ENCODE data around the gene PPP1R27.

Gene PPP1R27

DNA sequence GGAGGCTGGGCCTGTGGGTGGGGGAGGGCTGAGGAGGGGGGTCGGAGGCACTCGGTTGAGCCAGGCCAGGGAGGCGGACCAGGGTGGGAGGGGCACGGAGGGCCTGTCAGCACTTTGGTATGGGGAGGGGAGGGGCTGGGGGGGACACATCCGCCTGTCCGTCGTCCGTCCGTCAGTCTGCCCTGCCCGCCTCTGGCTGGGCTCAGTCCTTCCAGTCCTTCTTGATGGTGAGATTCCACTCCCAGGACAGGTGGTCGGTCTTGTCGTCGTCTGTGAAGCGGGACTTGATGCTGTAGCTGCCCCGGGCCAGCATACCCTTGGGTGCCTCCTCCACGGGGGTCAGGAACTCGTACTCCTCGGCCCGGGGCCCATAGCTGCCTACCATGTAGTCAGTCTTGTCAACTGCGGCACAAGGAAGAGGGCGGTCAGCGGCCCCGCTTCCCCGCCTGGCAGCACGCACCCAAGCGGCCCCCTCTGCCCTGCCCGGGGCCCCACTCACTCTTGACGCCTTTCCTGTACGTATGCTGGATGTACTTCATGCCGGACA, 33.9 kb upstream of the PPP1R27 start:
- peak overlapping the region; percentile 1 to 89 for H3K4me3 ChIP-seq (ENCODE audit: low read depth in 1 of 2, low read length in 2 of 2)
- H3K4me1 ChIP-seq (ENCODE audit: control insufficient read depth in 1 of 2, insufficient read depth in 2 of 2, low read length in 2 of 2) = peaks cover 61 to 71% of the 10 kb centered on the region in 2 donors

DNA sequence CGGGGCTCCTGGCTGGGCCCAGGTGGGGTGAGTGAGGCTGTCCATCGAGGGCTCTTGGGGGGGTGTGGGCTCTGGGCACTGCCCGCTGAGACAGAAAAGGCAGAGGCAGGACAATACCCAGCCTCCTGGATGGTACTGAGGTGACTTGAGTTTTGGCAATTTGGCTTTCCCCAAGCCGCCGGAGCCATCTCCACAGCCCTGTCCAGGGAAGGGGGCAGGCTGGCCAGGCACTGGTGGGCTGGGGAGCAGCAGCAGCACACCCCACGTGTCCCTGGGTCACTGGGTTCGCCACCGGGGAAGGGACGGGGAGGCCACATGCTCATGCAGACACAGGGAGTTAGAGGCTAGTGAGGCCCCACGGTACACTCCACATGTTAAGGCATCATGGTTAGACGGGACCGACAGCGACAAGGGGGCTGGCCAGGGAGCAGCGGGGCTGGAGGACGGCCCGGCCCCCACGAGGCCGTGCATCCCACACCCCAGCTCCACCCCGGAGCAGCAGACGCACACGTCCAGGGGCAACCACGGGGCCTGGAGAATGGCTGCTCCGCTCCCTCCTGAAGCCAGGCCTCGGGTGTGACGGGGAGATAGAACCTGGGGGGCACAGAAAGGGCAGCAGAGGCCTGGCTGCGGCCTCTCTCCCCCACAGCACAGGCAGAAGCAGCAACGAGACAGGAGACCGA, 33.3 kb upstream of the PPP1R27 start:
- no peaks in the 10 kb centered on the region for H3K27me3 ChIP-seq (ENCODE audit: control insufficient read depth in 1 of 2, insufficient read depth in 2 of 2, low read length in 2 of 2)
- peak overlapping the region; percentile 35 to 81 for H3K9ac ChIP-seq (ENCODE audit: low read depth in 1 of 2, low read length in 2 of 2)
- H3K9me3 ChIP-seq (ENCODE audit: control insufficient read depth in 1 of 2, low read length in 2 of 2) = no peaks in the 10 kb centered on the region
- peaks cover 68 to 77% of the 10 kb centered on the region in 2 donors for H3K4me1 ChIP-seq (ENCODE audit: control insufficient read depth in 1 of 2, insufficient read depth in 2 of 2, low read length in 2 of 2)
- H3K27ac ChIP-seq (ENCODE audit: low read depth, low read length) = peak overlapping the region; percentile 67
- H3K4me3 ChIP-seq (ENCODE audit: low read depth in 1 of 2, low read length in 2 of 2) = peak overlapping the region in 1 of 2 donors; percentile 16
- peaks cover 17 to 27% of the 10 kb centered on the region in 2 donors for H3K36me3 ChIP-seq (ENCODE audit: control insufficient read depth in 1 of 2, insufficient read depth in 2 of 2, low read length in 2 of 2)

More for the DNA sequence above, 33.9 kb upstream of the PPP1R27 start:
- Histone ChIP-seq H3K27ac (ENCODE audit: low read depth, low read length) (peak overlapping the region; percentile 67), H3K9me3 (ENCODE audit: control insufficient read depth in 1 of 2, low read length in 2 of 2) (no peaks in the 10 kb centered on the region), H3K9ac (ENCODE audit: low read depth in 1 of 2, low read length in 2 of 2) (peak overlapping the region in 1 of 2 donors; percentile 89), H3K27me3 (ENCODE audit: control insufficient read depth in 1 of 2, insufficient read depth in 2 of 2, low read length in 2 of 2) (no peaks in the 10 kb centered on the region), H3K36me3 (ENCODE audit: control insufficient read depth in 1 of 2, insufficient read depth in 2 of 2, low read length in 2 of 2) (peaks cover 17 to 25% of the 10 kb centered on the region in 2 donors)

DNA sequence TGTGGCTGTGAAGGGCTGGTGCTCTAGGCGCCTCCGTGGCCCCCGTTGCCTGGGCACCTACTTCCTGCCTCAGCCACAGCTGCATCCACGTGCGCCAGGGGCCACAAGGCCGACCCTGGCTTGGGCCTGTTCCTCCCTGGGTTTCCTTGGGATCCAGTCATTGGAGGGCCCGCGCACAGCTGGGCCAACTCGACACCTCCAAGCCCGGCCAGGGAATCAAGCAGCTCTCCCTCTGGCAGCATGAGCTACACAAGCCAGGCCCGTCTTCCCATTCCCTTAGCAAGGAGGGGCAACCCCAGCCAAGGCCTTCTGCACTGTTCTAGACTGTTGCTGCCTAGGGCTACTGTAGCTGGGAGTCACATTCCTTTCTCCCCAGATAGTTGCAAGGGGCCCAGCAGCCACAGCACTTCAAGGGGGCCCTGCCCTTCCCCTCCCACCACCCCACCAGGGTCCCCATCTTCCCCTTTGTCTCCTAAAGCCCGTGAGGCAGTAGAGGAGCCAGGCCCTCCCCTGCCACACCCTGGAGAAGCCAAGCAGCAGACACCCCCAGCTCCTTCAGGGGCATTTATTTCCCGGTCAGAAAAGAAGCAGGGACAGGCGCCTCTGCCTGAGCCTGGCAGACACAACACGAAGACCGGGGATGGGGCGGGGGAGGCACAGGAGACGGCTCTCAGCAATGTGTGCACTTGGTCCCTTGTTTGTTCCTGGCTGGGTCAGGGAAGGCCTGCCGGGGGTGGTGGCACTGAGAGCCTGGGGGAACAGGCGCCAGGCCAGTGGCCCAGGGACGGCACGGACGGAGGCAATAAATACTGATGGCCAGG, 32.5 kb upstream of the PPP1R27 start:
- H3K27ac ChIP-seq (ENCODE audit: low read depth, low read length) = peak overlapping the region; percentile 74
- H3K4me3 ChIP-seq (ENCODE audit: low read depth in 1 of 2, low read length in 2 of 2) = peak overlapping the region in 1 of 2 donors; percentile 16
- H3K9me3 ChIP-seq (ENCODE audit: control insufficient read depth in 1 of 2, low read length in 2 of 2) = no peaks in the 10 kb centered on the region
- peak overlapping the region; percentile 35 to 81 for H3K9ac ChIP-seq (ENCODE audit: low read depth in 1 of 2, low read length in 2 of 2)
- H3K4me1 ChIP-seq (ENCODE audit: control insufficient read depth in 1 of 2, insufficient read depth in 2 of 2, low read length in 2 of 2) = peaks cover 74 to 82% of the 10 kb centered on the region in 2 donors
- peaks cover 17 to 29% of the 10 kb centered on the region in 2 donors for H3K36me3 ChIP-seq (ENCODE audit: control insufficient read depth in 1 of 2, insufficient read depth in 2 of 2, low read length in 2 of 2)
- no peaks in the 10 kb centered on the region for H3K27me3 ChIP-seq (ENCODE audit: control insufficient read depth in 1 of 2, insufficient read depth in 2 of 2, low read length in 2 of 2)

DNA sequence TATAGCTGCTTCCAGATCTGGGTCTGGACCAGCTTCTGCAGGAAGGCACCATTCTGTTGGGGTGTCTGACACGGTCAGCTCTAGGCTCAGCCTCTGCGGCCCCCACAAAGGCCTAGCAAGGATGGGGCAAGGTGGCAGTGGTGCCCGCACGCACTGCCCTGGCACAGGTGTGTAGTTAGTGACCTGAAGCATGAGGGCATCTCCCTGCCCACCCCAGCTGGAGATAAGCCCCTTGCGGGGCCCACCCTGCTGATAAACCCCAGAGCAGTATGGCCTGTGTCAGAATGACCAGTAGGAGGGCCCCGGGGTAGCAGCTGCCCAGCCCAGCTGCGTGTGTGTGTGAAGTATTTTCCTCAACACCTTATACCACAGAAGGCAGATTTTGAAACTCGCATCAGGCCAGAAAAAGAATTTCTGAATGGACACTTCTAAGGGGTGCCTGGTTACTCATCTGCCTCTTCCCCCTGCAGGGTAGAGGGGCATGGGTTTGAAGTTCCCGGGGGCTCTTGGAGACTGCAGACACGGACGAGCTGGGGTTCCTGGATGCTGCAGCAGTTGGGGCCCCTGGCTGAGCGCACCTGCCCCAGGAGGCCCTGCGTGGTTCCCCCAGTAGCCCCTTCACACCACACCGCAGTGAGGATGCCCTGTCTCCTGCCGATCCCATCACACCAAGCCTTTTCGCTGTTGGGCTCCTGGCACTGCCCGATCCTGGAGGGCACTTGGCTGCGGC, 31.8 kb upstream of the PPP1R27 start:
- Histone ChIP-seq H3K9ac (ENCODE audit: low read depth in 1 of 2, low read length in 2 of 2) (peak overlapping the region; percentile 35 to 81), H3K27ac (ENCODE audit: low read depth, low read length) (peak overlapping the region; percentile 74), H3K4me1 (ENCODE audit: control insufficient read depth in 1 of 2, insufficient read depth in 2 of 2, low read length in 2 of 2) (peaks cover 74 to 84% of the 10 kb centered on the region in 2 donors), H3K9me3 (ENCODE audit: control insufficient read depth in 1 of 2, low read length in 2 of 2) (no peaks in the 10 kb centered on the region), H3K4me3 (ENCODE audit: low read depth in 1 of 2, low read length in 2 of 2) (peak overlapping the region; percentile 13 to 21), H3K36me3 (ENCODE audit: control insufficient read depth in 1 of 2, insufficient read depth in 2 of 2, low read length in 2 of 2) (peaks cover 17 to 29% of the 10 kb centered on the region in 2 donors), H3K27me3 (ENCODE audit: control insufficient read depth in 1 of 2, insufficient read depth in 2 of 2, low read length in 2 of 2) (no peaks in the 10 kb centered on the region)

DNA sequence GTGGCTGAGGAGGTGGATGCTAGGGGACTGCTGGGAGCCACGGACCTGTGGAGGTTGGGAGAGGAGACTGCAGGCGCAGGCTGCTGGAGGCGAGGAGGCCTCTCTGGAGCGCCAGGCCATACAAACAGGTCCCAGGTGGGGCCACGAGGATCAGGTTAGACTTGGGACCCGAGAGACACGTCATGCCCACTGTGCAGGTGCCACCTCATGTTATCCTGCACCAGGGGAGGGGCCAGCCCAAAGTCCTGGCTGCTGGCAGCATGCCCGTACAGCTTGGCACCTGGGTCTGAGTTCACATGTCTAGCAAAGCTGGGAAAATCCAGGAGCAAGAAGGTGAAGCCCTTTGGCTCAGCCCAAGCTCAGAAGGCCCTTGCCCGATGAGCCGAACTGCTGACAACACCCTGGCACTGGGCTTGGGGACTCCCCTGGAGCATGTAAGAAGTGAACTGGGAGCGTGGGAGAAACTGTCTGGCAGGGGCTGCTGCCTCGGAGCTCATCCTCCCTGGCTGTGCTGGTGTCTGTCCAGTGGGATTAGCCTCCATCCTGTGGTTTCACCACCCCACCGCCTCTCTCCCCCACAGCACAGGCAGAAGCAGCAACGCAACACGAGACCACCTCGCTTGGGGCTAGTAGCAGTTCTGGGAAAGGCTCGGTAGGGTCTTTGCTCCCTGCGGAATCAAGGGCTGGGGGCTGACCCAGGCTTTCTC, 31.0 kb upstream of the PPP1R27 start:
- peak overlapping the region; percentile 91 for H3K27ac ChIP-seq (ENCODE audit: low read depth, low read length)
- H3K4me3 ChIP-seq (ENCODE audit: low read depth in 1 of 2, low read length in 2 of 2) = peak overlapping the region; percentile 13 to 21
- peak overlapping the region; percentile 81 to 84 for H3K9ac ChIP-seq (ENCODE audit: low read depth in 1 of 2, low read length in 2 of 2)
- H3K36me3 ChIP-seq (ENCODE audit: control insufficient read depth in 1 of 2, insufficient read depth in 2 of 2, low read length in 2 of 2) = peaks cover 17 to 29% of the 10 kb centered on the region in 2 donors
- no peaks in the 10 kb centered on the region for H3K9me3 ChIP-seq (ENCODE audit: control insufficient read depth in 1 of 2, low read length in 2 of 2)
- H3K4me1 ChIP-seq (ENCODE audit: control insufficient read depth in 1 of 2, insufficient read depth in 2 of 2, low read length in 2 of 2) = peaks cover 74 to 88% of the 10 kb centered on the region in 2 donors
- no peaks in the 10 kb centered on the region for H3K27me3 ChIP-seq (ENCODE audit: control insufficient read depth in 1 of 2, insufficient read depth in 2 of 2, low read length in 2 of 2)

DNA sequence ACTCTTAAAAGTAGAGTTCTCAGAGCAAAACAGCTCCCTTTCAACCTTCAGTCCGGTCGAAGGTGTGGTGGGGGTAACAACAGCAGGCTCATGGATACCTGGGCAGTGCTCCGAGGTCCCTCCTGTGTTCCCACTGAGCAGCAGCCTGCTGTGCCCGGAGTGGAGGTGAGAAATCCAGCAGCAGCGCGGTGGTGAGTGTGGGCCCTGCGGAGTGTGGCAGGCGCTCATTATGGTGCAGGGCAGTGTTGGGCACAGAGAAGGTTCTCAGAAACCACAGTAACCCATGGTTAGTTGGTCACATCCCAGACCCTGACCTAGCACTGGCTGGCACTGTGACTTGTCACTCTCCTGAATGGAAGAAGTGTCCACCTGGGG, 30.5 kb upstream of the PPP1R27 start:
- H3K9me3 ChIP-seq (ENCODE audit: control insufficient read depth in 1 of 2, low read length in 2 of 2) = no peaks in the 10 kb centered on the region
- H3K4me1 ChIP-seq (ENCODE audit: control insufficient read depth in 1 of 2, insufficient read depth in 2 of 2, low read length in 2 of 2) = peaks cover 74 to 88% of the 10 kb centered on the region in 2 donors
- H3K4me3 ChIP-seq (ENCODE audit: low read depth in 1 of 2, low read length in 2 of 2) = no peak overlapping the region
- H3K27ac ChIP-seq (ENCODE audit: low read depth, low read length) = peak overlapping the region; percentile 91
- peaks cover 17 to 29% of the 10 kb centered on the region in 2 donors for H3K36me3 ChIP-seq (ENCODE audit: control insufficient read depth in 1 of 2, insufficient read depth in 2 of 2, low read length in 2 of 2)
- H3K27me3 ChIP-seq (ENCODE audit: control insufficient read depth in 1 of 2, insufficient read depth in 2 of 2, low read length in 2 of 2) = no peaks in the 10 kb centered on the region
- peak overlapping the region; percentile 69 to 84 for H3K9ac ChIP-seq (ENCODE audit: low read depth in 1 of 2, low read length in 2 of 2)

DNA sequence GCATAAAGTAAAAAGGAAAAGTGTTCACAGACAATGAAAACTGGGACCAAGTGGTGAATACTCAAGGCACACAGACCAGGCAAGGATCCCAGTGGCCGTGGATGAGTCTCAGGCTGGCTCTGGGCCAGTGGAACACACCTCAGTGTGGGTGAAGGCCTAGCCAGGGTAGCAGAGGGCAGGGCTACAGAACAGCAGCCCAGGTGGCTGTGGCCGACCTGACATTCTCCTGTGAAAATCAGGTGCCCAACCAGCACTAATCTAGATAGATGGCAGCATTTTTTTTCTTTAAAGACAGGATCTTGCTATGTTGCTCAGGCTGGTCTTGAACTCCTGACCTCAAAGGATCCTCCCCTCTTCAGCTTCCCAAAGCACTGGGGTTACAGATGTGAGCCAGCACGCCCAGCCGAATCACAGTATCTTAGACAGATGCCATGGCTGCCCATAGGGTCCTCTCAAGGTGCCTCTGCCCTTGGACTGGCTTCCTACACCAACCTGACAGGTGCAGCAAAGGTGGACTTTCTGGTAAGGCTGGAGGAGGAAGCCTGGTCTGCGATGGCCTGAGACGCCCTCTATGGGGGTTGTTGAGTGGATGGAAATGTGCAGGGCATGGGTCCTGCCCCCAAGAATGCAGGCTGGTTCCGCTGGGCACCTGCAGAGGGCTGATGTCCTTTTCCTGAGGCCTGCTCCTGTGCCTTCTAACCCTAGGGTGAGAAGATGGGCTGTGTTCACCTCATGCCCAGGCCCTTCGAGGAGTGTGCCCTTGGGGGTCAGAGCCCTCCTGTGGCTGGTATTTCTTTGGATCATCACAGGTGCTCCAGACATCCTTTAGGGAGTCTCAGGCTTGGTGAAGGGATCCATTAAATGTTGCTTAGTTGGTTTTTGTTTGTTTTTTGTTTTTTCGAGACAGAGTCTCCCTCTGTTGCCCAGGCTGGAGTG, 29.3 kb upstream of the PPP1R27 start:
- Histone ChIP-seq H3K4me3 (ENCODE audit: low read depth in 1 of 2, low read length in 2 of 2) (peak overlapping the region; percentile 11 to 41), H3K9me3 (ENCODE audit: control insufficient read depth in 1 of 2, low read length in 2 of 2) (no peaks in the 10 kb centered on the region), H3K4me1 (ENCODE audit: control insufficient read depth in 1 of 2, insufficient read depth in 2 of 2, low read length in 2 of 2) (peaks cover 67 to 82% of the 10 kb centered on the region in 2 donors), H3K27ac (ENCODE audit: low read depth, low read length) (peak overlapping the region; percentile 63), H3K36me3 (ENCODE audit: control insufficient read depth in 1 of 2, insufficient read depth in 2 of 2, low read length in 2 of 2) (peaks cover 15 to 23% of the 10 kb centered on the region in 2 donors), H3K27me3 (ENCODE audit: control insufficient read depth in 1 of 2, insufficient read depth in 2 of 2, low read length in 2 of 2) (no peaks in the 10 kb centered on the region), H3K9ac (ENCODE audit: low read depth in 1 of 2, low read length in 2 of 2) (peak overlapping the region; percentile 0 to 84)

DNA sequence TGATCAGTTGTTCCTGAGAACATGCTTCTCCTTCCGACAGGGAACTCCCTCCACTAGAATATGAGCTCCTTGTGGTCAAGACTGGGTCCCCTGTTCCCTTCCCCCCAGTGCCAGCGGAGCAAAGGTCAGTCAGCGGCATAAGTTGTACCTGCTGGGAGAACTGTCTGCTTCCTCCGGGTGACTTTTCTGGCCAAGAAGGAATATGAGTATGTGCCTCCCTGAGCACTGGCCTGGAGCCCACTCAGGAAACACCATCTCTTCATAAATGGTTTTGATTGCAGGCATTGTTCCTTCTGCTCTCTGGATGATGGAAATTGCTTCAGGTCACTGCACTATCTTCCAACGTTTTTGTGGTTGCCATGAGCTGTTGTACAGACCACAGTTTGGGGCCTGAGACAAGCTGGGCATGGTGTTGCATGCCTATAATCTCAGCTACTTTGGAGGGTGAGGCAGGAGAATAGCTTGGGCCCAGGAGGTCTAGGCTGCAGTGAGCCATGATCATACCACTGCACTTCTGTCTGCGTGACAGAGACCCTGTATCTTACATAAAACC, 28.3 kb upstream of the PPP1R27 start:
- Histone ChIP-seq H3K4me1 (ENCODE audit: control insufficient read depth in 1 of 2, insufficient read depth in 2 of 2, low read length in 2 of 2) (peaks cover 68 to 84% of the 10 kb centered on the region in 2 donors), H3K27ac (ENCODE audit: low read depth, low read length) (peak overlapping the region; percentile 22), H3K36me3 (ENCODE audit: control insufficient read depth in 1 of 2, insufficient read depth in 2 of 2, low read length in 2 of 2) (peaks cover 10 to 25% of the 10 kb centered on the region in 2 donors), H3K9ac (ENCODE audit: low read depth in 1 of 2, low read length in 2 of 2) (peak overlapping the region; percentile 38 to 50), H3K4me3 (ENCODE audit: low read depth in 1 of 2, low read length in 2 of 2) (peak overlapping the region; percentile 12 to 41), H3K9me3 (ENCODE audit: control insufficient read depth in 1 of 2, low read length in 2 of 2) (no peaks in the 10 kb centered on the region), H3K27me3 (ENCODE audit: control insufficient read depth in 1 of 2, insufficient read depth in 2 of 2, low read length in 2 of 2) (no peaks in the 10 kb centered on the region)

Data from duodenal mucosa (tissue), 2 donors.